Stimulated activated CD8-positive, alpha-beta memory T cell treated with anti-CD3 and anti-CD28 coated beads, Interleukin-7, amount 100 ng/mL, for 4 hours (primary cell): Measurements from ENCODE around the gene SASS6.
"Not testable (repeated sequence)": the region's sequence is repeated elsewhere in the genome, so short reads cannot be mapped to it uniquely, and the experiment has no call there.

Source experiments
- DNase-seq, 2 donors: peaks; one replicate each; pipeline ENCODE4 v3.0.0-alpha.2; 2020; ENCODE audit warnings: low read depth in 2 of 2

SASS6 gene

DNA sequence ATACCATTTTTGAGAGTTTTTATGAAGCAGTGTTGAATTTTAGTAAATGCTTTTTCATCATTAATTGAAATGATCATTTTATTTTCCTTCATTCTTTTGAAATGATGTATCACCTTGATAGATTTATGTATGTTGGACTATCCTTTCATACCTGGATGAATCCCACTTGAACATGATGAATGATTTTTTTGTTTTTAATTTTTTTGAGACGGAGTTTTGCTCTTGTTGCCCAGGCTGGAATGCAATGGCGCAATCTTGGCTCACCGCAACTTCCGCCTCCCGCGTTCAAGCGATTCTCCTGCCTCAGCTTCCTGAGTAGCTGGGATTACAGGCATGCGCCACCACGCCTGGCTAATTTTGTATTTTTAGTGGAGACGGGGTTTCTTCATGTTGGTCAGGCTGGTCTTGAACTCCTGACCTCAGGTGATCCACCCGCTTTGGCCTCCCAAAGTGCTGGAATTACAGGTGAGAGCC, 85.5 kb downstream of the SASS6 start:
- DNase-seq, result not testable (repeated sequence)

GRCh38 chr1:100045206-100045605, 87.5 kb downstream of the SASS6 start:
- no peak for DNase-seq

- no peak for DNase-seq
These were observed 93.1 kb downstream of the SASS6 start for GRCh38 chr1:100039591-100039990.

- DNase-seq, result peak; percentile 70 to 71
These were observed 94.0 kb downstream of the SASS6 start for GRCh38 chr1:100038660-100039287.

DNA sequence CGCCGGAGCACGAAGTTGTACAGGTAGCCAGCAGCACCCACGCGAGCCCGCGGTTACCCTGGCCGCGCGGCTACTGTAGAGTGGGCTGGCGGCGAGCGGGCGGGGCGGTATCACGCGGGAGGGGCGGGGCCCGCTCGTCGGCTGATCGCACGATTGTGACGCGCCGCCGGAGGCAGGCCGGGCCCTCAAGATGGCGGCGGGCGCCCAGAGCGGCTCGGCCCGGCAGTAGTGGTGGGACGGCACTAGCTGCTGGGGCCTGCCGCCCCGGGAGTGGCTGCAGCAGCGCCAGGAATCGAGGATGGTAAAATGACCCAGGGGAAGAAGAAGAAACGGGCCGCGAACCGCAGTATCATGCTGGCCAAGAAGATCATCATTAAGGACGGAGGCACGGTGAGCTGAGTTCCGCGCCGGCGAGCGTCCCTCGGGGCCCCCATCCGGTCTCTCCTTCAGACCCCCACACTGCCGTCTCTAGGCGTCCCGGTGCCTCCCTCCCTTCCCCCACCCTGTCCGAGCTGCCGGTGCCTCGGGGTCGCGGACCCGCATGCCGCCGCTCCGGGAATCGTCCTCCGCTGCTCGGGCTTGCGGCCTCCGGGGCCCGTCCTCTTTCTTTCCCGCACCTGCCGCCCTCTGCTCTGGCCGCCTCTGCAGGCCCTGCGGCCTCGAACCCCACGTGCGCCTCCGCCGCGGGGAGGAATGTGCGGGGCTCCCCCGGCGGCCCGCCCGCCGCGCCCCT, 94.6 kb downstream of the SASS6 start:
- peak; percentile 79 to 92 for DNase-seq

DNA sequence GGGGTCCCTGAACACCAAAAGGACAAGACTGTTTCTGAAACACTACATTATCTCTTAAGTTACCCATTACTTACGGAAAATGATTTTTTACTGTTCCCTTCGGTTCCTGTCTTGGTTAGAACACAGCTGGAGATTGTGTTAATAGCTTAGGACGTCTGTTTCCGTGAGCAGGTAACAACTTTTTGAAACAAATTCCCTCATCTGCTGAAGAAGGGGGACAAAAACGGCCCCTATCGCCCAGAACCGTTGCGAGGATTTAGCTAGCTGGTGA, 95.1 kb downstream of the SASS6 start:
- DNase-seq, result no peak

DNA sequence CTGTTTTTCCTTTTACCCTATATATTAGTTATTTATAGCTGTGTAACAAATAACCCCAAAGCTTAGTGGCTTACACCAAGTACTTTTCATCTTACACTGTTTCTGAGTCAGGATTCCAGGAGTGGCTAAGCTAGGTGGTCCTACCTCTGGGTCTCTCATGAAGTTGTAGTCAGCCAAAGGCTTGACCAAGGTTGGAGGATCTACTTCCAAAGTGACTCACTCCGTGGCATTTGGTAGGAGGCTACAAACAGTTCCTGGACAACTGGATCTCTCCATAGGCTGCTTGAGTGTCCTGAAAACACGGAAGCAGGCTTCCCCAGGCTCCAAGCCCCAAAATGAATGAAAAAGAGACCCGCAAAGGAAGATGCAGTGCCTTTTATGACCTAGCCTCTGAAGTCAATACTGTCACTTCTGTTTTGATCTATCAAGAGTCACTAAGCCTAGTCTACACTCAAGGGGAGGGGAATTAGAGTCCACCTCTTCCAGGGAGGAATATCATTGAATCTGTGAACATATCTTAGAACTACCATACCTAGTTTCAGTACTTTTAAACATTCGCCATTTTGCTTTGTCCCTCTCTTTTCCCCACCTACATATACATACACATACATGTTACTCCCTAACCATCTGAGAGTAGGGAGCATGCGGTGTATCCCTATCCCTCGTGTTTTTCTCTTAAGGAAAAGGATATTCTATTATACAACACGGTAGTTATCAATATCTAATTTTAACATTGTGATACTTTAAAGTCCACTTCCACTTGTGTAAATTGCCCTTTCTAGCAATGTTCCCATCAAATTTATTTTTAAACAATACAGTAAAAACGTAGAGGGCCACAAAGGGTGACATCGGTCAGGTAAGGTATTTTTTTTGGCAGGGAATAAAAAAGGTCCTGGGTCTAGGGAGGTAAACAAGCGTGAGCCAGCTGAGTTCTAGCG, 95.7 kb downstream of the SASS6 start:
- DNase-seq, result no peak

DNA sequence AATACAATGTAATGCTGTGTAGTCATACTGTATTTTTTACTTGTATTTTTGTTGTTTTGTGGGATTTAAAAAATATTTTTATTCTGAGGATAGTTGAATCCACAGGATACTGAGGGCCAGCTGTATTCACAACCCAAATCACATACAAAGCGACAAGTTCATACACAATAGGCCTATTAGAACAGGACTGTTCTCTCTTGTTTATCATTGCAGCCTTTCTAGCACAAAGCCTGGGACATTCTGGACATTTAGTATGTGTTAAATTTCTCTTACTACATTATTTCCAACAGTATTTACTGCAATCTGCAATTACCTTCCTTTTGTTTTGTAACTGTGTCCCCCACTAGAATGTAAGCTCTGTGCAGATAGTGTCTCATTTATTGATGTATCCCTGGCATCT, 97.5 kb downstream of the SASS6 start:
- DNase-seq, result no peak

GRCh38 chr1:100034470-100034869, 98.3 kb downstream of the SASS6 start:
- DNase-seq, result no peak
